Activated CD4-positive, alpha-beta T cell treated with anti-CD3 and anti-CD28 coated beads for 48 hours (primary cell): ENCODE measurements around the gene TATDN2.

Experiments
- DNase-seq: peaks from one replicate; pipeline ENCODE4 v3.0.0-alpha.2; 2020

Gene TATDN2

GRCh38 chr3:10321630-10322351 lies 73.5 kb downstream of the TATDN2 start:
- DNase-seq: no peak

GRCh38 chr3:10322352-10322710 lies 74.1 kb downstream of the TATDN2 start:
- DNase-seq: peak; percentile 24

GRCh38 chr3:10327592-10327991 lies 79.3 kb downstream of the TATDN2 start:
- DNase-seq: no peak

DNA sequence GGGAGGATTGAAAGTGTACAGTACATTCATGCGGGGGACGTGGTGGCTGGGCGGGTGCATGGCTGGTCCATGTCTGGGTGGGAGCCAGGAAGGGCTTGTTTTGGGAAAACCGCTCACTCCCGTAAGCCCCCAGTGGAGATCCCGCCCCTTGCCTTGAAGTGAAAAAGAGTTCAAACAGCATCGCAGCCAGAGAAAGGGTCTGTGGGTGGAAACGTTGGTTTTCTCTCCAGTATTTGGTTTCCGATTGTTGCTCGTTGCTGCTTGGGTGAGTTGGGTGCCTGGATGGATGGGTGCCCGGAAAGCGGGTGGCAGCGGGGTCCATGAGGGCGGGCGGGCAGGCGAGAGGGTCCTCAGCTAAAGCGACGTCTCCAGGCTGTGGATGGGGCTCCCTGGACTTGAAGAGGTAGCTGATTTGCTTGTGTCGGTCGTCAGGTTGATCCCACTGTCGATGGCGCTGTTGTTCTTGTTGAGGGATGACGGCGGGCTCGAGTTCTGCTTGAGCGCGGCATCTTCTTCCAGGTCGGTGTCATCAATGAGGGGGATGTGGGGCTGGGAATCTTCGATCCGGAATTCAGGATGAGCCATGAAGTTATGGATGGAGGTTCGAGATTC lies 80.3 kb downstream of the TATDN2 start:
- DNase-seq: no peak

DNA sequence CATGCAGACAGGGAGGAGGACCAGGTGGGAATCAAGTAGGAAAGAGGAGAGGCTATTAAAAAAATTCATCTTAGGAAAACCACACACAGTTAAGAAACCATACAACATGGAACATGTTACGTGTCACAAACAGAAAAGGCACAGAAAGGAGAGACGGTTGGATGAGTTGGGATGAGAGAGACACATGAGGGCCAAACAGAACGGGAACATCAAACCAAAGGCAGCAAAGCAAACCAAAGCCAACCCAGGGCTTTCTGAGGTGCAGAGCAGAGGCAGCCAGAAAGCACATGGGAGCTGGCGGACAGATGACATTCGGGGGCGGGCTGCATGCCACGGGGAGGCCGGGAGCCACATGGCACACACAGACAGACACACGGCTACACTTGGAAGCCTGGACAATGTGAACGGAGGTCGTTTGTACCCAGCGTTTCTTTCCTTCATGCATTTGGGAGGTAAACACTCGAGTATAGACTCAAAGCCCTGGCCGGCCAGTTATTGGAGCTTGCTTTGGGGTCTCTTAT lies 81.3 kb downstream of the TATDN2 start:
- no peak for DNase-seq

DNA sequence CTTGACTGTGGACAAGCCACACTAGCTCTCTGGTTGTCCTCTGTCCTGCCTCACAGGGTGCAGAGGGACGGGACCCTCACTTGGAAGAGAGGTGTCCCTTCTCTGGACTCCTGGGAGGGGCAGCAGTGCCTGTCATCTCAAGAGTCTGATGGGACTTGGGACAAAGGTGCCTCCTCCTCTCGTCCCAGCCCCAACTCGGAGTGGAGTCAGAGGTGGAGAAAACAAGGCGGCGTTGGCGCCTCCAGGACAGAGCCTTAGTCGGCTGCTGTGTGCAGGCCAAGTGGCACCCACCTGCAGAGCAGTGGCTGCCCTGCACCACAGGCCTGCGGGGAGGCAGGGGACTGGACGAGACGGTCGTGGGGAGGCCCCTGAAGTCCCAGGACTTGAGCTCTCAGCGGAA lies 82.1 kb downstream of the TATDN2 start:
- no peak for DNase-seq
